Skeletal muscle tissue (tissue), 4 donors: Measurements from ENCODE around the gene SLC8A1. TPM values are rescaled to one million over a fixed set of nuclear protein-coding genes. Genes with fewer than 3 reads are reported as not detected.

ENCODE experiments used
- H3K27ac ChIP-seq: one replicate; pipeline ENCODE4 v1.7.0; 2013; ENCODE audit warnings: mild to moderate bottlenecking, low read depth, low read length, inconsistent platforms
- H3K27me3 ChIP-seq, 3 donors: one replicate each; pipeline ENCODE4 v1.7.0; 2013; ENCODE audit warnings: low read length in 3 of 3; ENCODE audit not compliant: control insufficient read depth in 3 of 3, insufficient read depth in 3 of 3
- H3K36me3 ChIP-seq, 3 donors: one replicate each; pipeline ENCODE4 v1.7.0; 2013; ENCODE audit warnings: low read length in 3 of 3; ENCODE audit not compliant: control insufficient read depth in 3 of 3, insufficient read depth in 3 of 3
- H3K4me1 ChIP-seq, 3 donors: one replicate each; pipeline ENCODE4 v1.7.0; 2013; ENCODE audit warnings: low read length in 3 of 3, mild to moderate bottlenecking in 3 of 3; ENCODE audit not compliant: control insufficient read depth in 3 of 3, insufficient read depth in 3 of 3
- H3K4me3 ChIP-seq, 3 donors: one replicate each; pipeline ENCODE4 v1.7.0; 2013; ENCODE audit warnings: low read length in 3 of 3
- H3K9ac ChIP-seq, 3 donors: one replicate each; pipeline ENCODE4 v1.7.0; 2013; ENCODE audit warnings: low read length in 3 of 3, mild to moderate bottlenecking in 3 of 3, moderate library complexity in 2 of 3, low read depth in 1 of 3
- H3K9me3 ChIP-seq, 3 donors: one replicate each; pipeline ENCODE4 v1.7.0; 2013; ENCODE audit warnings: low read length in 3 of 3; ENCODE audit not compliant: control insufficient read depth in 3 of 3
- total RNA-seq: library from RNA; depleted of rRNA; stranded (reverse); fragments of >200 nt; gene quantifications from one replicate; pipeline ENCODE4 v1.2.3, GENCODE V29; 2014
- donor health status: Osteomylitis.

The SLC8A1 gene
- total RNA-seq, 1 donor from 2014 or later, result 45.9 TPM

DNA sequence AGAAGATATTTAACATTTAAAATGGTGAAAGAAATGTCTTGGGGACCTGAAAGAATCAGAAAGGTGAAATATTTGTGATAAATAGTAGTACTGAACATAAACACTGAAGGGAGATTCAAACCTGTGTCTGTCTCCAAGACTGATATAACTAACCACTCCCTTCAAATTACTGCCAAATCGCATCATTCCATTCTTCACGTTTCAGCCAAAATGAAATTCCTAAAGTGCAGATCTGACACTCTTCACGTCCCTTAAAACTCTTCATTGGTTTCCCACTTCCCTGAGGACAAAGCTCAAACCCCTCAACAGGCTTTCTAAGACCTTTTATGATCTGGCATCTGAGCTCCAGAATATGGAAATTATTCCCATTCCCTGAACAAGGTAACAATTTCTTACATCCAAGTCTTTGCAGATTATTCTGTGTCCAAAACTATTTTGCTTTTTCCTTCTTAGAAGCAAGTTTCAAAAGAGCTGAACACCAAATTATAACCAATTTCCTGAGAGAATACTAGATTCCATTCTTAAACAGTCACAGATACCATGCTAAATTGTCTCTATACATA lies 18.9 kb downstream of the SLC8A1 start:
- H3K27ac ChIP-seq, result no peak overlapping the region
- H3K9me3 ChIP-seq, result no peaks in the 10 kb centered on the region
- H3K4me1 ChIP-seq, result peaks cover 0 to 9% (median 7%) of the 10 kb centered on the region in 3 donors
- no peak overlapping the region for H3K9ac ChIP-seq
- H3K27me3 ChIP-seq, result no peaks in the 10 kb centered on the region
- H3K36me3 ChIP-seq, result no peaks in the 10 kb centered on the region
- no peak overlapping the region for H3K4me3 ChIP-seq

DNA sequence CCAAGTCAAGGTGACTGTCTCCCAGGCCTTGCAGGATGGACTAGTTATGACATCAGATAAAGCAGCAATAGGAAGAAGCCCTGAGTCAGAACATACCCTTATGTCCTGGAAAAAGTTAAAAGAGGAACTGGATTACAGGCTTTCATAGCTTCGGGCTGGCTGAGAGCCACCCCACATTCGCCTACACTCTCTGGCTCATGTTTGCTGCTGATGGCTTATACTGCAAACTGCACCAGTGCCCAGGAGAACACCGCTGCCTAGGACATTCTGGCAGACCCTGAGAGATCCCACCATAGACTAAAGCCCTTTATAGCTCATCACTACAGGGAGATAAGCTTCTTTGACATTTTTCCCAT lies 20.3 kb downstream of the SLC8A1 start:
- H3K9me3 ChIP-seq, result no peaks in the 10 kb centered on the region
- no peaks in the 10 kb centered on the region for H3K36me3 ChIP-seq
- no peaks in the 10 kb centered on the region for H3K27me3 ChIP-seq
- no peak overlapping the region for H3K27ac ChIP-seq
- H3K4me1 ChIP-seq, result peaks cover 0 to 9% (median 7%) of the 10 kb centered on the region in 3 donors
- no peak overlapping the region for H3K9ac ChIP-seq
- H3K4me3 ChIP-seq, result no peak overlapping the region

DNA sequence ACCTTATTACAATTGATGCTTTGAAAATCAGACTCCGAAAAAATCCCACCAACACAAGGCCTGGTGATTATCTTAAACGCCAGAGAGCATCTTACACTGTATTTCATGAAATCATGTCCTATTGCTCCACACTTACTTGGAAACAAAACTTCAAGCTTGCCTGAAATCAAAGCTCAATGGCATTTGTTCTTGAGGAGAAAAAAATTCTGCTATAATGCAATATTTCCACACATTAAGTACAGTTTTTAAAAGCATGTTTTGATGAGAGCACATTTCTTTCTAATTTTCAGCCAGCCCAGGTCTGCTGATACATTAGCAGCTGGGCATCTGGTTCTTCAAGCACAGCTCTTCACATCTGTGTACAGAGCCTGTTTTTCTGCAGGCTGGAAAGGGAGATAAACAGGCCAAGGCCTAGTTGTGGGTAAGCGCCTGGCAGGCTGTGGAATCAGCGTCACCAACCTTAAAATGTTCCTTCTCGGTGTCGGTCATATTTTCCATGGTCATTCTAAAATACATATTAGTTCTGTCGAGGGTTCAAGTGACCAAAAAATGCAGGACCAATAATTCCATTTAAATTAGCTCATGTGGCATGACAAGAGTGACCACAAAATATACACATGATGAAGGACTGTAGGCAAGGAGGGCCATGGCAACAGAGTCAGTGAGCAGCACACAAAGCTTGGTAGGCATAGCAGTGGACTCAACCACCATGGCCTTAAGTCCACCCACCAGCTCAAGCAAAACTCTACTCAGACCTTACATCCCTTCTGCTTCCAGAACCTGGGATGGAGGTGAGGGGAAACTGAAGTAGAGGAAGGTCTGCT lies 20.9 kb downstream of the SLC8A1 start:
- H3K4me3 ChIP-seq, result no peak overlapping the region
- H3K9me3 ChIP-seq, result no peaks in the 10 kb centered on the region
- no peak overlapping the region for H3K9ac ChIP-seq
- H3K4me1 ChIP-seq, result peaks cover 0 to 7% (median 6%) of the 10 kb centered on the region in 3 donors
- H3K27ac ChIP-seq, result no peak overlapping the region
- no peaks in the 10 kb centered on the region for H3K27me3 ChIP-seq
- H3K36me3 ChIP-seq, result no peaks in the 10 kb centered on the region

DNA sequence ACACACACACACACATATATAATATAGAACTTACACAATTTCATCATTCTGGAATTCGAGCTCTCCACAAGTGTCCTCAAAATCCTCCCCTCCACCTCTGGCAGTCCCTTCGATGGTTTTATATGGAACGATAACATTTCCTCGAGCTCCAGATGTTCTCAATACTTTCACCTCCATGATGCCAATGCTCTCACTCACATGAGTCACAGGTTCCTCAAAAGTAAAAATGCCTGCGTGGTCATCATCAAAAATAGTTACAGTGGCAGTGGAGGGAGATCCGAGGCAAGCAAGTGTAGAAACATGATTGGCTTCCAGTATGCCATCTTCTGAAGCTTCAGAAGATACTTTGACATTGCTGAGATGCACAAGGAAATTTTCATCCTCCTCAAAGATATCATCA lies 23.5 kb downstream of the SLC8A1 start:
- H3K4me3 ChIP-seq, result no peak overlapping the region
- H3K9me3 ChIP-seq, result no peaks in the 10 kb centered on the region
- H3K27ac ChIP-seq, result no peak overlapping the region
- H3K4me1 ChIP-seq, result peaks cover 0 to 7% (median 0%) of the 10 kb centered on the region in 3 donors
- no peak overlapping the region for H3K9ac ChIP-seq
- no peaks in the 10 kb centered on the region for H3K27me3 ChIP-seq
- no peaks in the 10 kb centered on the region for H3K36me3 ChIP-seq

DNA sequence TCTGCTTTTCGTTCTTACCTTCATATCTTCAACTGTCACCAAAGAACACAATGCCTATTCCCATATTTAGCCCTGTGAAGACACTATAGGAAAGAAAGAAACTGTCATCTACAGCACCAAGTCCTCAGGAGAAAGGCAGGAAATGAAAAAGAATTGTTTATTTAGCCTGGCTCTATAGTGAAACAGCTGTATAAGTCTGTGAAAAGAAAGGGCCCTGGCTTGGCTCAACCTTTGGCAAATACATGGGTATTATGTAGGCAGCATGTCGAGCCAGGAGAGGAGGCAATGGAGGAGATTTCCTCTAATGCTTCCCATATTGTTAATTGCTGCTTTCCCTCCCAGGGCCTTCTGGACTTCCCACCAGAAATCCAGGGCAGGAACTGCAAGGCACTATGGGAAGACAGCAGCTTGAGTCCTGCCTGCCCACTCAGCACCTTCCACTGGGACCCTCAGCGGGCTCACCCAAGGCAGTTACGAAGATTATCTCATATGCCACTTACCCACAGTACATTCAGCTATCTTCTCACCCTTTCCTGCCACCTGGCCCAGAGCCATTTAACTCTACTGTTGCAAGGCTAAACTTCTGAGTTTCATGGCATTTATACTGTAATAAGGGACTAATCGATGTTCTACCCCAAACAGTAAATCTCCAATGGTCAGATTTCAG lies 30.1 kb downstream of the SLC8A1 start:
- Histone ChIP-seq H3K9ac (no peak overlapping the region), H3K27ac (no peak overlapping the region), H3K4me1 (no peaks in the 10 kb centered on the region), H3K27me3 (no peaks in the 10 kb centered on the region), H3K36me3 (no peaks in the 10 kb centered on the region), H3K9me3 (no peaks in the 10 kb centered on the region), H3K4me3 (no peak overlapping the region)

DNA sequence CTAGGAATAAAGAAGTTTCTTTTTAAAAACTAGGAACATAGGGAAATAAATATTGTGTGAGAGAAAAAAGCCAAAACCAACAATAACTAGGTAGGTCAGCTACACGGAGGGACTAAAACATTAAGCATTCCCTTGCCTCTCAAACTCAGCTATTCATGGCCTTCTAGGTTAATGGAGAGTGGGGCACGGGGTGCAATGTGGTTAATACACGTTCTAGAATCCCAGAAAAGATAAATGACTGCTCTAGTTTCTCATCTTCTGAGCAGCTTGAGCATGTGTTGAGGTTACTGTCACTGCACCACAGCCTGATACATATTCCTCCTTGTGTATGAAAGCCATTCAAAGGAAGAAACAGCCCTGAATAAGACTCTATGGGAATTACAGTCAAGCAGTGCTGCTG lies 31.4 kb downstream of the SLC8A1 start:
- Histone ChIP-seq H3K9ac (no peak overlapping the region), H3K9me3 (no peaks in the 10 kb centered on the region), H3K36me3 (no peaks in the 10 kb centered on the region), H3K27me3 (no peaks in the 10 kb centered on the region), H3K27ac (no peak overlapping the region), H3K4me1 (no peaks in the 10 kb centered on the region), H3K4me3 (no peak overlapping the region)

DNA sequence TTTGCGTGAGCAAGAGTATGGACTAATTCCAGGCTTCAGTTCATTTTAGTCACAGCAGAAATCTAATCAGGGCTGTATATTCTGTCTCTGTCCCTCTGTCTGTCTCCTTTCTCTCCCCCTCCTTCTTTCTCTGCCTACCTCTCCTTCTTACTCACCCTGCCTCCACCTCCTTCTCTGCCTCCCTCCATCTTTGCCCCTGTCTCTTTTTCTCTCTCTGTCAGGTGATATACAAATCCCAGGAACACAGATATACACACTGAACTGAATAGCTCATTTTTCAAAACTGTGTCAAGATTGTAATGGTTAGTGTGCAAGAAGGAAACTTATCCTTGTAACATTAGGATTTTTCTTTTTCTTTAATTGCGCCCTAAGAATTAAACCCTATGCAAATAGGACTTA lies 32.5 kb downstream of the SLC8A1 start:
- Histone ChIP-seq H3K4me1 (no peaks in the 10 kb centered on the region), H3K36me3 (no peaks in the 10 kb centered on the region), H3K9me3 (no peaks in the 10 kb centered on the region), H3K27ac (no peak overlapping the region), H3K9ac (no peak overlapping the region), H3K4me3 (no peak overlapping the region), H3K27me3 (no peaks in the 10 kb centered on the region)

DNA sequence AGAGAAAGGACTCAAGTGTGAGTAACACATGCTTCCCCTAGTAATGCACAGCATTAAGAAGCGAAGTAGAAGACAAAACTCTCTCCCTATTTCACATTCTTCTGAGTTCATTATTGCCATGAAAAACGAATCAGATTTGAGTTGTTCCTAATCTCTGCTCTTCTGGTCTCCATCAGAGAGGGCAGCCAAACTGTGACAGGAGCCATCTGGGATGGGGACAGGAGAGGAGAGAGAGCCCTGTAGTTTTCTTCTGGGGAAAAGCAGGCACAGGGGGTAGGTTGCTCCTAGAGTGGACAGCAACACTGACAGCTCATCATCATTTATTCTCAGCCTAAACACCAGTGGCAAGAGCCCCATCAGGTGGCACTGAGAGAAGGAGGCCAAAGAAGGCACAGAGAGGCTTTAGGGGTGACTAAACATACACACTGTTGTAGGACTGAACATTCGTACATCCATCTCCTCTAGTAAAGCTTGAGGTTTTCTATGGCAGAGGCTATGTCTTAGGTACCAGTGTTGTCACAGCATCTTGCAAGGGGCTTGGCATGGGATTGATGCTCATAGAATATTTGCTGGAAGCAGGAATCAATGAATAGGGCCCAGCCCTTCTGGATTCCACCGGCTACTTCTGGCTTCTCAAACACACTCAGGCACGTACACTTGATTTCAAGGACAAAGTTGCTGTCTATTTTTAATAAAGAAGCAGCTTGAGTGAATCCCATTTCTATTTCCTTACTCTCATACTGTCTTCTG lies 33.1 kb downstream of the SLC8A1 start:
- Histone ChIP-seq H3K9me3 (no peaks in the 10 kb centered on the region), H3K27ac (no peak overlapping the region), H3K4me1 (no peaks in the 10 kb centered on the region), H3K4me3 (no peak overlapping the region), H3K27me3 (no peaks in the 10 kb centered on the region), H3K9ac (no peak overlapping the region), H3K36me3 (no peaks in the 10 kb centered on the region)

DNA sequence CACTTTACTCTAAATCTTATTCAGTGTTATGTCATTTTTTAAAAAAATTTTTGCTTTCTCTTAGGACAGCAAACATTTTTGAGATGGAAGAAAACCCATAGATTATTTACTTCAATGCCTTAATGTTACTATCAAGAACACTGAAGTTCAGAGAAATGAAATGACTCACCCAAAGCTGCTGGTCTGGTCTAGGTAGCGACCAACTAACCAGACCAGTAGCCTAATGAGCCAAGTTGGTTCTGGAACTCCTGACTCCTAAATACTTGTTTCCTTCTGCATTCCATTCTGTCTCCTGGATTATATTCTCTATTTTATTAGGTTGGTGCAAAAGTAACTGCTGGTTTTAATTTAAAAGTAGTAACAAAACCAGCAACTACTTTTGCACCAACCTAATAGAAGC lies 35.4 kb downstream of the SLC8A1 start:
- Histone ChIP-seq H3K9me3 (no peaks in the 10 kb centered on the region), H3K4me3 (no peak overlapping the region), H3K4me1 (no peaks in the 10 kb centered on the region), H3K27ac (no peak overlapping the region), H3K9ac (no peak overlapping the region), H3K27me3 (no peaks in the 10 kb centered on the region), H3K36me3 (no peaks in the 10 kb centered on the region)

DNA sequence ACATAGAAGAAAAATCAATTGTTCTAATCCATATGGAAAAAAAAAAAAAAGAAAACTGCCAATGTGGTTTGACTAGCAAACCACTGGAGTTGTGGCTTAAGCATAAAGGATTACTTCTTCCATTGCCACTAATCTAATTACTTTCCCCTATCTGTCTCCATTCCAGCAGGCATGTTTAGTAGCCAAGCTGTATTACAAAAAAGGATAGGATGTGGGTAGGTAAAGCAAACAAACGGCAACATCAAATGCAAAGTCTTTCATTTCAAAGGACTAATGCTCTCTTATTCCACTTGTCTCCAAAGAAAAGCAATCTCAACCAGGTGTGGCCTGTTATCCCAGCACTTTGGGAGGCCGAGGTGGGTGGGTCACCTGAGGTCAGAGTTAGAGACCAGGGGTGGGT lies 36.5 kb downstream of the SLC8A1 start:
- no peaks in the 10 kb centered on the region for H3K9me3 ChIP-seq
- H3K36me3 ChIP-seq, result no peaks in the 10 kb centered on the region
- H3K27ac ChIP-seq, result no peak overlapping the region
- no peaks in the 10 kb centered on the region for H3K4me1 ChIP-seq
- H3K9ac ChIP-seq, result no peak overlapping the region
- no peak overlapping the region for H3K4me3 ChIP-seq
- H3K27me3 ChIP-seq, result no peaks in the 10 kb centered on the region
